OCI-LY7 (cell line): ENCODE data around the gene MAP4.

Experiments used
- CTCF ChIP-seq: fragments of 200-600 bp; sonication (generic); conservative IDR thresholded peaks from 2 replicates; pipeline ENCODE4 v1.5.1; 2014; ENCODE audit warnings: mild to moderate bottlenecking, antibody characterized with exemption, low read length, moderate library complexity, mixed read lengths
- EZH2phosphoT487 ChIP-seq: fragments of 200-600 bp; sonication (generic); IDR thresholded peaks from 2 replicates; pipeline ENCODE4 v1.6.1; 2018; ENCODE audit warnings: low read depth, borderline replicate concordance, mild to moderate bottlenecking, mixed run types, antibody characterized with exemption, low read length, moderate library complexity, mixed read lengths

GRCh38 chr3:48057521-48057920 lies 41.3 kb upstream of the MAP4 start:
- TF ChIP-seq CTCF, result no peak
- no peak for TF ChIP-seq EZH2phosphoT487
